HPDE6-E6E7 (cell line): Measurements from ENCODE around the gene PITPNC1.

ENCODE experiments used
- DNase-seq: peaks from one replicate; pipeline ENCODE4 v3.0.0; 2011; ENCODE audit warnings: missing footprints; ENCODE audit errors: extremely low spot score

Gene PITPNC1

GRCh38 chr17:67434061-67434525 lies 57.0 kb downstream of the PITPNC1 start:
- no peak for DNase-seq

GRCh38 chr17:67435122-67435521 lies 58.0 kb downstream of the PITPNC1 start:
- no peak for DNase-seq

DNA sequence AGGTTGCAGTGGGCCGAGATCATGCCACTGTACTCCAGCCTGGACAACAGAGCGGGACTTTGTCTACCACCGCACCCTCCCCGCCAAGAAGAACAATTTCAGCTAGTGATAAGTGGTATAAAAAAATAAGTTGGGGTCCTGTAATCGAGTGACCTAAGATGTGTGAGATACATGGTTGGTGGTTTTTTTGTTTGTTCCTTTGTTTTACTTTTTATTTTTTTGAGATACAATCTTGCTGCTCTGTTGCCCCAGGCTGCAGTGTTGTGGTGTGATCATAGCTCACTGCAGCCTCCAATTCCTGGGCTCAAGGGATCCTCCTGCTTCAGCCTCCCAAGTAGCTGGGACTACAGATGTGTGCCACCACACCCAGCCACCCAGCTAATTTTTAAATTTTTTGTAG lies 58.7 kb downstream of the PITPNC1 start:
- DNase-seq, result no peak

DNA sequence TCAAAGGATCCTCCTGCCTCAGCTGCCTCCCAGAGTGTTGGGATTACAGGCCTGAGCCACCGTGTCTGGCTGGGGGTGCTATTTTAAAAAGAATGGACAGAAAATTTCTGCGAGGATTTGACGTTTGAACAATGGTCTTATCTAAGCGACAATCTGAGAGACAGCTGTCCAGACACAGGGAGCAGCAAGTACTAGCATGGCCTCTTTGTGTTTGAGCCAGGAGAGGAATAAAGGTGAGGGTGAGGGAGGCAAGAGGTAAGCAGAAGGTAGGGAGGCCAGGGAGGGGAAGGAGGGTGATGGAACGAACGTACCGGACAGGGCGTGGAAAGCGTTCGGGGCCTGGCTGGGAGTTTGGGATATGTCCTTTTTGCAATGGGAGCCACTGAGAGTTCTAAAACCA lies 59.2 kb downstream of the PITPNC1 start:
- no peak for DNase-seq

DNA sequence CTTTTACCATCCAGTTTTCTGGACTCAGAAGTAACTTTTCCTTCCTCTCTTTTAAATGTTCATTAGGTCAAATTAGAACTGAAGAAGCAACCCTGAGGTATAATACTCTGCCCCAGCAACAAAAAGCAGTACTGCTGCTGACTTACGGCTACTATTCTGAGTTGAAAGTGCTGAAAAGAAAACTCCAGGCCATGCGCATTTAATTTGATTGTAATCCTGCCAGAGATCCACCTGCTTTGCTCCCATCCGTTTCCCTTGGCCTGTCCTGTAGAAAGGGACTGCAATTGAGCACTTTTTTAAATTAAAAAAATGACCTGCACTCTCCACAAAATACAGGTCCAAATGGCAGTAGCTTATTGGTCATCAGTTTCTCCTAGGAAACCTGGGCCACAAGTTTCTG lies 61.6 kb downstream of the PITPNC1 start:
- DNase-seq, result no peak

DNA sequence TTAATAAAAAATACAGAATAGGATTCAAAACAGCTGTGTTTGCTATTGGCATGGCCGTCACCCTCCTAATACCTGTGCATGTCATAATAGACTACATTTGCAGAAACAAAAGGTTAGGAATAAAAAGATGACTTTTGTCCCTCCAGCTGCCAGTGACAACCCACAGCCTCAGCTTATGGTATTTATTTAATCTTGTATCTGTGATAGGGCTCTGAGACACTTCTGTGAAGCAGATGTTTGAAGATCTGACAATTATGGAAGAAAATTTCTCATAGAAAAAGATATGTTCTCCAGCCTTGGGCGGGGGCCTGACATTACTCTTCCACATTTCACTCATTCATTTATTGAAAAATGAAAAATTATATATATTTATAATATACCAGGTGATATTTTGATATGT lies 62.2 kb downstream of the PITPNC1 start:
- DNase-seq, result no peak

DNA sequence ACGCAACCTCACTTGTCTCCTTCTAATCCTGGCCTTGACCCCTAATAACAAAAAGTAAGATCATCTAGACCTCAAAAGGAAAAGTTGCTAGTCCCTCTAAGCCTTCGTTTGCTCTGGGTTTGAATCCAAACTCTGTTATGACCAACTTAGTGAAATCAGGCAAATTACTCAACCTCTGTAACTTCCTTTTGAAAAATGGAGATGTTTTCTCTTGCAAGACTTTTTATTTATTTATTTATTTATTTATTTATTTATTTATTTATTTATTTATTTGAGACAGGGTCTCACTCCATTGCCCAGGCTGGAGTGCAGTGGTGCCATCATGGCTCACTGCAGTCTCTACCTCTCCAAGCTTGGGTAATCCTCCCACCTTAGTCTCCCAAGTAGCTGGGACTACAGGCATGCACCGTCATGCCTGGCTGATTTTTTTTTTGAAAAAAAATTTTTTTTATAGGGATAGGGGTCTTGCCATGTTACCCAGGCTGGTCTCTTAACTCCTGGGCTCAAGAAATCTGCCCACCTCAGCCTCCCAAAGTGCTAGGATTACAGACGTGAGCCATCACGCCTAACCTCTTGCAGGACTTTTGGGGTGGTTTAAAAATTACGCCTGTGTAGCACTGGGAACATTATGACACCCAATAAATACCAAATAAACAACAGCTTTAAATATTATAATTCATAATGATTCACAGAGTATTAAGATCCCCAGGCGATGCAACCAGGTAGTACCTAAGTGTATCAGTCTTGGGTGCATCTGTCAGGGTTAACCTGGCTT lies 63.4 kb downstream of the PITPNC1 start:
- no peak for DNase-seq

- no peak for DNase-seq
These were observed 64.2 kb downstream of the PITPNC1 start for GRCh38 chr17:67441052-67441895.

GRCh38 chr17:67441896-67442219 lies 64.8 kb downstream of the PITPNC1 start:
- DNase-seq, result no peak

- no peak for DNase-seq
These were observed 65.9 kb downstream of the PITPNC1 start for GRCh38 chr17:67442787-67443624.

- DNase-seq, result no peak
These were observed 67.0 kb downstream of the PITPNC1 start for GRCh38 chr17:67443931-67444595.

DNA sequence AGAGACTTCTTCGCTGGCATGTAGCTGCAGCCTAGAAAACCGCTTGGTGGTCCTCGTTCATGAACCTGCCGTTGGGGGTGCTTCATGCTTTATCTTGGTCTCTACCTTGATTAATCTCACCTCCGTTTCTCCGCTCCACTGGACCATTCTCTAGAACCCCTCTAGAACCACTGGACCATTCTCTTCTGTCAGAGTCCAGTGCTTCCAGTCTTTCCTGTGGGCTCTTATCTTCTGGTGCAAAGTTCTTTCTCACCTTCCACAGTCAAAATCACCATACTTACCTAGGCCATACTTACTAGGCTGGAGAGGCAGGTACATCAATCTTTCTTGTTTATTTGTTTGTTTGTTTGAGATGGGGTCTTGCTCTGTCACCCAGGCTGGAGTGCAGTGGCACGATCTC lies 71.4 kb downstream of the PITPNC1 start:
- DNase-seq, result no peak

DNA sequence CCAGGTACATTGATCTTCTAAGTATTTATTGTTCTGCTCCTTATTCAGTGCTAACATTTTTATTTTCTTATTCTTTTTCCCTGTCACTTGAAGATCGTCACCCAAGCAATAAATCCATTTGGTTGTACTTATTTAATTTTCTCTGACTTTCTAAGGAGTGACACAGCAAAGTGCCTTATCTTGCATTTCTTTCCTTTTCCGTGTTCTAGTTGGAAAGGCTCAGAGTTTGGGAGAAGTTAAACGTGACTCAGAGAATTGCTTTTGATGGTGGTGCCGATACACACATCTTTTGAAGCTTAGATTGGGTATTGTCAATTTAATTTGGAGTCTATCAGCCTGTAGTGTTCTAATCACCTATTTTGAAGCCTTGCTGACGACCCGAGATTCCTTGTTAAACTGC lies 72.0 kb downstream of the PITPNC1 start:
- no peak for DNase-seq

DNA sequence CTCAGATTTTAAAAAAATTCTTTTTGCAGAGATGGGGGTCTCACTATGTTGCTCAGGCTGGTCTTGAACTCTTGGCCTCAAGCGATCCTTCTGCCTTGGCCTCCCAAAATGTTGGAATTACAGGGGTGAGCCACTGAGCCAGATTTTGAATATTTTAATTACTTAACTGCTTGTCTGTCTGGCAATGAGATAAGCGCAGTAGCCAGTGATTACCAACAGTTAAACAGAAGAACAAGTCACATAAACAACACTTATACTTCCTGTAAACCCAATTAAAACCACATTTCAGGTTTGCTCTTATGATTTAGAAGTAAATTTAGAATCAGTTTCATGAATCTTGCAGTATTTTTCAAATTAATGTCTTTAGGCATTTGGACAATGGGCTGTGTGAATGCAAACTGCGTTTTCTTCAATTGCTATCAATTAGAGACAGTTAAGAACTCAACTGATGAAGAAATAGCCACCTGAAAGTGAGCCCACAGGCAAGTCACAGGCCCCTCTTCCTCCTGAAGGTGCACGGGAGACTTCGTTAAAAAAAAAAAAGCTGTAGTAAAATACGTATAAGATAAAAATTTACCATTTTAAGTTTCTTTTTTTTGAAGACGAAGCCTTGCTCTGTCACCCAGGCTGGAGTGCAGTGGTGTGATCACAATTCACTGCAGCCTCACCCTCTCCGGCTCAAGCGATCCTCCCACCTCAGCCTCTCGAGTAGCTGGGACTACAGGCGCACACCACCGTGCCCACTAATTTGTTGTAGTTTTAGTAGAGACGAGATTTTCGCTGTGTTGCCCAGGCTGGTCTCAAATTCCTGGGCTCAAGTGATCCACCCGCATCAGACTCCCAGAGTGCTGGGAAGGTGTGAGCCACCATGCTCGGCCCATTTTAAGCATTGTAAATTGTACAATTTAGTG lies 73.0 kb downstream of the PITPNC1 start:
- DNase-seq, result no peak

DNA sequence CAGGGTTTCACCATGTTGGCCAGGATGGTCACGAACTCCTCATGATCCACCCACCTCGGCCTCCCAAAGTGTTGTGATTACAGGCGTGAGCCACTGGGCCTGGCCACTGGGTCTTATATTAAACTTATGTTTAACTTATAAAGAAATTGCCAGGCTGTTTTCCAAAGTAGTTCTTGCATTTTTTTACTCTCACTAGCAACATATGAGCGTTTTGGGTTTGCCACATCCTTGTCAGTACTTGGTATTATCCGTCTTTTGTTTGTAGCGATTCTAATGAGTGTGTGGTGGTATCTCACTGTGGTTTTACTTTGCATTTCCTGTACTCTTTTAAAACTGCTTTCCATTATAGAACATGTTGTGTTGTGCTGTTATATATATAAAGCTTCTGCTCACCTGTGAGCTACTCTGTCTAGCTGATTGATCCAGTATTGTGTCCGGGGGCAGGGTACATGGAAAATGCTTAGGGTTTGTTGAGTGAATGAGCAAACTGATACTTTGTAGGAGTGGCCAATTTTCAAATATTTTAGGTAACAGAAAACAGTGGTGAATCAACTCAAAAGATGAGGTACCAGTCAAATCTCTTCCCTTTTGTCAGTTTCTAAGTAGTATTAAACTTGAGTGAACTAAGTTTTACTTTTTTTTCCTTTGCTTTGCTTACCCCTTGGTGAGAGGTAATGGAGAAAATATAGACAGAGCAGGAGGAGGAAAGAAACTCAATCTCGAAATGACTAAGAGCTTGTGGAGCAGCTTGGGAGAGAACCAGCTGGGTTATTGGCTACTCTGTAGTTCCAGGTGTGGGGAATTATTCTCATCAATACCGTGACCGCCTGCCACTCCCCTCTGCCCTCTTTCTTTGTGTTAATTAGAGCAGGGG lies 75.8 kb downstream of the PITPNC1 start:
- no peak for DNase-seq

GRCh38 chr17:67456103-67456502 lies 79.0 kb downstream of the PITPNC1 start:
- no peak for DNase-seq

DNA sequence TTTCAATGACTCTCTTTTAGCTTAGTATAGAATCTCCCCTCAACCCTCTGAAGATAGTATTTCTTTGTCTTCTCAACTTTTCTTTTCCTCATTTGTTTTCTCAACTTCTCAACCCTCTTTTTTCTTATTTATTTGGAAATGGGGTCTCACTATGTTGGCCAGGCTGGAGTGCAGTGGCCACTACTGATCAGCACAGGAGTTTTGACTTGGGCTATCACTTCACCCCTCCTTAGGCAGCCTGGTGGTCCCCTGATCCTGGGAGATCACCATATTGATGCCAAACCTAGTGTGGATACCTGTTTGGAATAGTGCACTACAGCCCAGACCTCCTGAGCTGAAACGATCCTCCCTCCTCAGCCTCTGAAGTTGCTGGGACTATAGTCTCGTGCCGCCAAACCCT lies 79.8 kb downstream of the PITPNC1 start:
- DNase-seq, result no peak

GRCh38 chr17:67458203-67458602 lies 81.1 kb downstream of the PITPNC1 start:
- no peak for DNase-seq

- no peak for DNase-seq
These were observed 82.9 kb downstream of the PITPNC1 start for GRCh38 chr17:67459985-67460384.
